ENCODE measurements around the gene ANKRD6. TPM values are rescaled to one million over a fixed set of nuclear protein-coding genes. Genes with fewer than 3 reads are reported as not detected.

ANKRD6 gene
- polyA plus RNA-seq, 3 donors, result 0.93 to 3.0 (median 1.2) TPM

DNA sequence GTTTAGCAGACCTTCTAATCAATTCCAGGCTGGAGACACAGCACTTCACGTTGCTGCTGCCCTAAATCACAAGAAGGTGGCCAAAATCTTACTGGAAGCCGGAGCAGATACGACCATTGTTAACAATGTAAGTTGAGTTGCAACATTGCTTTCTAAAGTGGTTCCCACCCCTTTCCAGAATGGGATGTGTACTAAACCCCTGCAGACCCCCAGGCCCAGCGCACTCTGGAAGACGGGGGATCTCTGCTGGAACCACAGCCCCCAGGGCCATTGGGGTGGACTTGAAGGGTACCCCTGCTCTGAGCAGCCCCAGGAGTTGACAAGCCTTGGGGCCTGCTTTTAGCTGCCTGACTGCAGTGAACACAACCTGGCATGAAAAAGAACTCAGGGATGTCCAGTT lies 183.6 kb downstream of the ANKRD6 start:
- intact Hi-C loops (cut with micrococcal nuclease), result no loop called here
- no peak for TF ChIP-seq CTCF (IDR thresholded peaks at IDR 0.05)

DNA sequence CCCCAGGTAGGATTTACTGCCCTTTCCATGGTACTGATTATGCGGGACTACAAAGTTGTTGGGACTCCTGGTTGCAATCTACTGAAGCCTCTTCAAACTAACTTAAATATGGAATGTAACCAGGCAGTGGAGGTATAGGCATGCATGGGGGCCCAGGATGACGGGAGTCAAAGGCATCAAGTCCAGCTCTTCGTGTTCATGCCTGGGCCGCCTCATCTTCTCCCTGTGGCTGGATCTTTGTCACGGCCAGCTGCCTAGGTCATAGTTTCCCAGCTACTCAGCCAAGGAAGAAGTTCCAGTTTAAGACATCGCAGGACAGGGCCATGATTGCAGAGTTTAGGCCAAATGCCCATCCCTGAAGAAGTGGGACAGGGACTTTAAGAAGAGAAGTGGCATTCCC lies 185.1 kb downstream of the ANKRD6 start:
- Mint-ChIP-seq H3K9me3 (peaks cover 0 to 4% (median 0%) of the 10 kb centered on the region in 7 donors), H3K4me3 (no peak overlapping the region), H3K27ac (no peak overlapping the region), H3K4me1 (no peaks in the 10 kb centered on the region), H3K27me3 (ENCODE audit: low read depth in 3 of 3) (peaks cover 0 to 5% (median 0%) of the 10 kb centered on the region in 3 donors), H3K36me3 (no peaks in the 10 kb centered on the region)
- no peak for TF ChIP-seq CTCF (IDR thresholded peaks at IDR 0.05)
- intact Hi-C loops (cut with micrococcal nuclease), result no loop called here
- H3K79me2 ChIP-seq (ENCODE audit: insufficient read depth, low read length), result no peaks in the 10 kb centered on the region
- H3K9ac ChIP-seq (ENCODE audit: insufficient read depth, low read length, poor library complexity, severe bottlenecking), result no peak overlapping the region
- no peak overlapping the region for H3K4me3 ChIP-seq (replicated peaks in 1 of 3; ENCODE audit: low read depth in 2 of 3, low read length in 3 of 3)
- H3K4me2 ChIP-seq (replicated peaks; ENCODE audit: extremely low read depth, low read length, poor library complexity, severe bottlenecking), result no peak overlapping the region
- H3K27ac ChIP-seq (ENCODE audit: low read depth in 1 of 2, low read length in 2 of 2), result no peak overlapping the region
- H3K36me3 ChIP-seq (replicated peaks in 1 of 2; ENCODE audit: control insufficient read depth in 1 of 2, insufficient read depth in 2 of 2, low read length in 2 of 2), result no peaks in the 10 kb centered on the region
- WGBS (ENCODE audit: insufficient coverage), result 96% methylated on average over 4 of the region's 6 CpGs
- H3K9me3 ChIP-seq (replicated peaks in 1 of 2; ENCODE audit: control insufficient read depth in 1 of 2, insufficient read depth in 1 of 2, low read length in 2 of 2), result no peaks in the 10 kb centered on the region
- no peak for DNase-seq
- no peak overlapping the region for H2AFZ ChIP-seq (ENCODE audit: insufficient read depth, low read depth, low read length, poor library complexity, severe bottlenecking)
- no peaks in the 10 kb centered on the region for H4K20me1 ChIP-seq (ENCODE audit: insufficient read depth, low read length)
- no peaks in the 10 kb centered on the region for H3K4me1 ChIP-seq (ENCODE audit: control insufficient read depth in 1 of 2, insufficient read depth in 2 of 2, low read length in 2 of 2)
- no peaks in the 10 kb centered on the region for H3K27me3 ChIP-seq (ENCODE audit: control insufficient read depth in 2 of 2, insufficient read depth in 2 of 2, low read length in 2 of 2)

More for the DNA sequence above, 183.6 kb downstream of the ANKRD6 start:
- Histone ChIP-seq H2AFZ (ENCODE audit: insufficient read depth, low read depth, low read length, poor library complexity, severe bottlenecking) (no peak overlapping the region), H3K4me2 (replicated peaks; ENCODE audit: extremely low read depth, low read length, poor library complexity, severe bottlenecking) (no peak overlapping the region), H3K36me3 (replicated peaks in 1 of 2; ENCODE audit: control insufficient read depth in 1 of 2, insufficient read depth in 2 of 2, low read length in 2 of 2) (no peaks in the 10 kb centered on the region), H4K20me1 (ENCODE audit: insufficient read depth, low read length) (no peaks in the 10 kb centered on the region), H3K27ac (ENCODE audit: low read depth in 1 of 2, low read length in 2 of 2) (no peak overlapping the region), H3K9ac (ENCODE audit: insufficient read depth, low read length, poor library complexity, severe bottlenecking) (no peak overlapping the region), H3K4me1 (ENCODE audit: control insufficient read depth in 1 of 2, insufficient read depth in 2 of 2, low read length in 2 of 2) (no peaks in the 10 kb centered on the region), H3K9me3 (replicated peaks in 1 of 2; ENCODE audit: control insufficient read depth in 1 of 2, insufficient read depth in 1 of 2, low read length in 2 of 2) (no peaks in the 10 kb centered on the region), H3K27me3 (ENCODE audit: control insufficient read depth in 2 of 2, insufficient read depth in 2 of 2, low read length in 2 of 2) (no peaks in the 10 kb centered on the region), H3K79me2 (ENCODE audit: insufficient read depth, low read length) (no peaks in the 10 kb centered on the region), H3K4me3 (replicated peaks in 1 of 3; ENCODE audit: low read depth in 2 of 3, low read length in 3 of 3) (no peak overlapping the region)
- peaks cover 0 to 4% (median 0%) of the 10 kb centered on the region in 7 donors for H3K9me3 Mint-ChIP-seq
- DNase-seq, result no peak
- no peak overlapping the region for H3K27ac Mint-ChIP-seq
- H3K27me3 Mint-ChIP-seq (ENCODE audit: low read depth in 3 of 3), result peaks cover 0 to 6% (median 4%) of the 10 kb centered on the region in 3 donors
- 93% methylated on average over 3 of the region's 5 CpGs for WGBS (ENCODE audit: insufficient coverage)
- no peaks in the 10 kb centered on the region for H3K36me3 Mint-ChIP-seq
- H3K4me1 Mint-ChIP-seq, result peaks cover 6% of the 10 kb centered on the region
- no peak overlapping the region for H3K4me3 Mint-ChIP-seq
